LoVo (cell line): ENCODE results near the gene ALG8.

Experiments
- DNase-seq: peaks from one replicate; pipeline ENCODE4 v3.0.0-alpha.2; 2016; ENCODE audit warnings: low spot score

ALG8 gene

DNA sequence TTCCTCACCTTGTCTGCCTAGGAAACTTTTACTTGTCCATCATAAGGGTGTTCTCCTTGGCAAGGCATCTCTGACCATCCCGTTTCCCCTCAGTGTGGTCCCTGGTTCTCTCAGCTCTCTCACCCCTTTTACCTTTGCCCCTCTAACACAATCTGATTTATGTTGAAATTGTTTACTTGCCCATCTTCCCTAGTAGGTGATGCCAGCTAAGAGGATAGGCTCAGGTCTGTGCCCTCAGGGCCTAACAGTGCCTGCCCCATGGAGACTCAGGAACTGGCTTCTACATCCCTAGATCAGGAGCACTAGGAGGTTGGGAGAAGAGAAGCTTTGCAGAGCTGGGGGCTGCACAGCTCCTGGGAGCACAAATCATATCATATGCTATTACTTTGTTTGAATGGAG, 21.1 kb upstream of the ALG8 start:
- DNase-seq, result no peak

DNA sequence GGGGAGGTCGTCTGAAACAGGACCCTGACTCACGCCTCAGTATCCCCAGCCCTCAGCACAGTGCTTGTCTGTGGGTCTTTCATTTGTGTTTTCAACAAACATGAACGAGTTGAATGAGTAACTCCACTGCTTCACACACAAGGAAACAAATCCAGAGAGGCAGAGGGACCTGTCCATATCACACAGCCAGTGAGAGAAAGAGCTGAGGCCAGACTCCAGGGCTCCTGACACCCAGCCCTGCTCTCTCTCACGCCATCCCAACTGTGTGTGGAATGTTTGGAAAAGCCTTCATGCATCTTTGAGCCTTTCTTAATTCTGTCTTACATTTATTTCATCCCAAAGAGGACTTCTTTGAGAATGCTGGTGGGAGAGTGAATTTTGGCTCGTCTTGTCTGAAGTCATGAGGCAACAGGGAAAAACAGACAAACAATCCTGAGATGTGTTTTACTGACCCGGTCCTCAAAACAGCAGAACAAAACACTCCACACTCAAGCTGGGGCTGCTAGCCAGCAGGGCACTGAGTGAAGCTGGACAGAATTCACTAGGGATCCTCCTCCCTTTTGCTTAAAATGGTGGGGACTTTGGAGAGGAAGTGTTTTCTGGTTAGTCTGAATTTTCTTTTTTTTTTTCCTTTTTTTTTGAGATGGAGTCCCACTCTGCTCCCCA, 19.7 kb upstream of the ALG8 start:
- no peak for DNase-seq

DNA sequence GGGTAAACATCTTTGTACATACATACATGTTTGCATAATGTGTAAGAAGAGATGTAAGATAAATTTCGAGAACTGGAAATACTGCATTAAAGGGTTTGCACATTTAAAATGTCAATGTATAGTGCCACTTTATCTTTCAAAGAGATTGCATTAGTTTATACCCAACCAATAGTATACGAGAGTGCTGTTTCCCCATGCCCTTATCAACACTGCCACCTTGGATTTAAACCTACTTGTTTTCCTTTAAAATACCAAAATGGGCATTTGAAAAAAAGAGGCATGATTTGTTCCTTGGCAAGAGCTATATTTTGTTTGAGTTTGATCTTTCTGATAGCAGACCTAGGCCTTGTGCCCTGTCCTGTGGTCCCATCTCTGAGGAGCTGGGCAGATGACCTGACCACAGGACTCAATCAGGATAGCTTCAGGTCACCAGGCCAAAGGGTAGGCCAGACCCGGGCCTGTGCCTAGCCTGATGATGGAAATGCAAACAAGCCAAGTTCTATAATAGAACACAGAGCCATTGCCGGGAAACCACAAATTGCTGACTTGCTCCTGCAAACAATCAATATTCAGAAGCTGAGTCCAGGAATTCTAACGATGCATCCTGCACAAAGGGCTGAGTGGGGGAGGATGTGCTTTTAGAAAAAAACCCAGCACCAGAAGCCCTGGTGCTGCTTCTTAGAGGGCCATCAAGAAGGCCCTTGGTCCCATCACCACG, 16.9 kb upstream of the ALG8 start:
- no peak for DNase-seq

DNA sequence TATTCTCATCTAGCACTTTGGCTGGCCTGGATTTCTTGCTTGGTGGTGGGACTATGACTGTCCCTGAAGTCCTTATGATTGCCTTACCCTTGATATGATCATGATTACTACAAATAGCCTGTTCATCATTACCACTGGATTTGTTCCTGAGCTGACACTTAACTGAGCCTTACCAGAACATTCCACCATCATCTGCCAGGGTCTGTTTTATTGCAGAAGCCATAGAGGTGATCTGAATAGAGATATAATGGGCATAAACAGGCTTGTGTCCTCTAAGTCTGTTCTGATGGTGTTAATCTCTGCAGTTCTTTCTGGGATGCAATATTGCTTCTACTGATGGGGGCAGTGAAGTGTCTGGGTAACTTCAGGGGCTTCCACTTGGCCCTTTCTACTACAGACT, 12.4 kb upstream of the ALG8 start:
- no peak for DNase-seq

DNA sequence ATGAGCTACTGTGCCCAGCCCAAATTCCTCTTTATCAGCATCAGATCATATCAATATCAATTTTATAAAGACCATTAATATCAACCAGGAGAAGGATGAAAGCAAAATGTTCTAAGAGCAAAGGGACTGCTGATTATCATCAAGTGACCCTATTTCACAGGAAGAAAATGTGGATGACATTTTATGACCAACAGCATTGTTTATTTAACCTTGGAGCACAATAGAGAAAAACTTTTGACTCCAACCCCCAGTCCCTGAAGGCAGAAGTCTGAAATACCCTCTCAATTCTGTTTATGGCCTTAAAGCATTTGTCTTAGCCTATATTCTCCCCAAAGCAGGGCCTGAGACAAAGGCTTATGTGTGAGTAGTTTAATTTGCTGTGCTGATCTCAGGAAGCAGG, 11.3 kb upstream of the ALG8 start:
- DNase-seq, result no peak

DNA sequence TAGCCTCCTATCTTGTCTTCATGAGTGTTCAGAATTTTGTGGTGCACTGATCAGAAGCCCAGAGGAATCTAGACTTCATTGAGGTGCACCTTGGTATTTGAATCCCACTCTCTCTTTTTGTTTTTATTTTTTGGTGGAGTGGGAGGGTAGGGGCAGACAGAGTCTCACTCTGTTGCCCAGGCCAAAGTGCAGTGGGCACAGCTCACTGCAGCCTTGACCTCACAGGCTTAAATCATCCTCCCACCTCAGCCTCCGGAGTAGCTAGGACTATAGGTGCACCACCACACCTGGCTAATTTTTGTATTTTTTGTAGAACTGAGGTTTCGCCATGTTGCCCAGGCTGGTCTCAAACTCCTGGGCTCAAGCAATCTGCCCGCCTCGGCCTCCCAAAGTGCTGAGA, 10.9 kb upstream of the ALG8 start:
- no peak for DNase-seq

DNA sequence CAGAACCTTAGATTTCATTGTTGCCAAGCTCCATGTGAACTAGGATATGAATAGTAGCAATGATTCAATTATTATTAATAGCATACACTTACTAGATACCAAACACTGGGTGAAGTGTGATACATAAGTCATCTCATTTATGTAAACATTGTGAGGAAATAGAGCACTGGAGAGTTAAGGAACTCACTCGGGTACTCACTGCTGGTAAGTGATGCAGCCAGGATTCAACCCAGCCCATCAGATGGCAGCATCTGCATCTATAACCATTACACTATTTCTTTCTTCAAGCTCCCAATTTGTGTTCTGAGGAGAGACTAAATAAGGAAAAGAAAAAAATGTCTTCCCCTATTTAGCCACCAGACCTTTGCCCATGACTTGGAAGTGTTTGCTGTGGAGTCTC, 10.2 kb upstream of the ALG8 start:
- DNase-seq, result no peak

DNA sequence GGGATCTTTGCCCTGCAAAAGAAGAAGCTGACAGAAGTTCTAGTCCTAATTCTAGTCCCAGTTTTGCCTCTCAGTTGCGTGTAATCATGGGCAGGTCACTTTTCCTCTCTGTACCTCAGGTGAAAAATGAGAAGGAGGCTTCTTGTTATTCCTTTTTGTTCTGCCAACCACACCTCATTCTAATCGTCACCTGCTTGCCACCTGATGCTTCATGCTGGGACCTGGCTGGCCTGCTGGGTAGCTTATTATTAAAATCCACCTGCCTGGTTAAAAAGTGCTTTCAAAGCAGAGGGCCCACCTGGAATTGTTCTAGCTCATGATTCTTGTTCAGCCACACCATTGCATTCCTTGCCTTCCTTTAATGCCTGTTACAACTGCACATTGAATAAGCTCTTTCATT, 8.4 kb upstream of the ALG8 start:
- no peak for DNase-seq

DNA sequence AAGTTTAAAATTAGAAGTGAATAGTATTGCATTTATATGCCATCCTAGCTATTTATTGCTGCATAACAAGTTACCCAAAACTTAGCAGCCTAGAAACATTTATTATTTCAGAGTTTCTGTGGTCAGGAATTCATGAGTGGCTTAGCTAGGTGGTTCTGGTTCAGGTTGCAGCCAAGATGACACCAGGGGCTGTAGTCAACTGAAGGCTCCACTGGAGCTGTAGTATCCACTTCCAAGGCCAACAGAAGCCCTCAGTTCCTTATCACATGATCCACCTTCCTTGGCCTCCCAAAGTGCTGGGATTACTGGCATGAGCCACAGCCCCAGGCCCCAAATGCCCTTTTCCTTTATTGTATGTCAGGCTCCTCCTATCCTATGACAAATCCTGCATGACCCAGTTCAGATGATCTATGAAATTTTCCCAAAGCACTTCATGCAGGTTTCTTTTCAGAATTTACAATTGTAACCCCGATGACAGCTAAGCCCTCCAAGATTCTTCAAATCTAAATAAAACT, 6.1 kb upstream of the ALG8 start:
- DNase-seq, result no peak

DNA sequence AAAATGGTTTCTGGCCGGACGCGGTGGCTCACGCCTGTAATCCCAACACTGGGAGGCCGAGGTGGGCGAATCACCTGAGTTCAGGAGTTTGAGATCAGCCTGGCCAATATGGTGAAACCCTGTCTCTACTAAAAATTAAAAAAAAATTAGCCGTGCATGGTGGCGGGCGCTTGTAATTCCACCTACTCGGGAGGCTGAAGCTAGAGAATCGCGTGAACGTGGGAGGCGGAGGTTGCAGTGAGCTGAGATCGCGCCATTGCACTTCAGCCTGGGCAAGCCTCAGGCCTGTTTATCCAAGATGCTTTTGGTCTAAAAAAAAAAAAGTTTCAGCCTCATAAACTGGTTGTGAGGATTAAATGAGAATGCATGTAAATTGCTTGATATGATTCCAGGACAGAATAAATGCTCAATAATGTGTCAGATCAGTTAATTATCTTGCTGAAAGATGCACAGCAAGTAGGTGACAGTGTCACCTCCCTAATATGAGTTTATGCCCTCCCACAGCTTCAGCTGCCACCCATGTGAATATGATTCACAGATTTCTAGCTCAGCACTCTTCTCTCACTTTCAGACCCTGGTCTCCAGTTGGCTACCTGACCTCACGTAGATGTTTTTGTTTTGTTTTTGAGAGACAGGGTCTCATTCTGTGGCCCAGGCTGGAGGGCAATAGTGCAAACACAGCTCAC, 1.1 kb upstream of the ALG8 start:
- DNase-seq, result no peak

DNA sequence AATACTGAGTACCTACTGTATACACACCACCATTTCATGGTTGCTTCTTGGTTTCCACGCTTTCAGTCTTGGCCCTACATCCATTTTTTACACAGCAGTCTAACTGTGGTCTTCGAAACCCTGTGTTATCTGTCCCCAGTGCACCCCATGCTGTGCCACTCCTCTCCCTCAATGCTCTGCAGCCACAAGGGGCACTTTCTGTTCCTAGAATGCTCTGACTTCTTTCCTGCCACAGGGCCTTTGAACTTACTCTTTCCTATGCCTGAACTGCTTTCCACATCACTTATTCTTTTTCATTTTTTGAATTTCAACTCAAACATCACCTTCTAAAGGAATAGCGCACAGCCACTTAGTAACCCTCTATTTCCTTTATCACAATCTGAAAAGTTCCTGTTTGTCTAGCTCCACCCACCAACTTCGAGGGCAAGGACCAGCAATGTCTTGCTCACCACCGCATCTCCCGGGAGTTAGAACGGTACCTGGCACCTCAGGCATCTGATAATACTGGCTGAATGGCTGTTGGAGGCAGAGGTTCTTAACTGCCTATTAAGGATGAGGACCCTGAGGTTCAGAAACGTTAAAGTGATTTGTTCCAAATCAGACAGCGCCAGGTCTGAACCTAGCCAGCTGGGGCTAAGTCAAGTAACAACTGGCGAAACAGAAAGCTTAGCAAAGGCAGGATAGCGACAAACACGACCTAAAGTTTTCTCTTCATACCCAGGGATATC, 568 bp downstream of the ALG8 start:
- DNase-seq, result peak; percentile 25

DNA sequence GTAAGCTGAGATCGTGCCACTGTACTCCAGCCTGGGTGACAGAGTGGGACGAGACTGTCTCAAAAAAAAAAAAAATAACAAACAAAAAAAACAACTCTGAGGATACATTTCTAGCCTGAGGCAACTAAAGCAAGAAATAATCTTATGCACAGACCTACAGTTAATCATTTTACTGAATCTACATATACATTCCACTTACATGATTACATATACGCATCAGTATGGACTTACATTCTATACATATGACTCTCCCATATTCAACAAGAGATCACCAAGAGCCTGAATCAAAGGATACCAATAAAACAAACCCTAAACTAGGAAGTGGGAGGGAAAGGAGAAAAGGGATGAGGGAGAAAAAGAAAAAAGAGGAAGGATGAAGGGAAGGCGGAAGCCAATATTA, 1.1 kb downstream of the ALG8 start:
- DNase-seq, result no peak

DNA sequence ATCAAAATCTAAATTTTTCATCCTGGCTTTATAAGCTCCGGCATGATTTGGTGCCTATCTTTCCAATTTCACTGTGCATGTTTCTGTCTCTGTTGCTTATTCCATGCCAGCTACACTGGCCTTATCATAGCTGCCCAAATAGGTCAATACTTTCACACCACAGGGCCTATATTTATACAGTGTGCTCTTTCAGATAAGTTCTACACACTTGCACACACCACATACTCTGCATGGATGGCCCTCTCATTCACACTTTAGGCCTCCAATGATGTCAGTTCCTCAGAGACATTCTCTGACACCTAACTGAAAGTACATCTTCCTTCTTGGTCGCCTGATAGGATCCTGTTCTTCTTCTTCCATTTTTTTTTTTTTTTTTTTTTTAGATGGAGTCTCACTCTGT, 7.0 kb downstream of the ALG8 start:
- no peak for DNase-seq

DNA sequence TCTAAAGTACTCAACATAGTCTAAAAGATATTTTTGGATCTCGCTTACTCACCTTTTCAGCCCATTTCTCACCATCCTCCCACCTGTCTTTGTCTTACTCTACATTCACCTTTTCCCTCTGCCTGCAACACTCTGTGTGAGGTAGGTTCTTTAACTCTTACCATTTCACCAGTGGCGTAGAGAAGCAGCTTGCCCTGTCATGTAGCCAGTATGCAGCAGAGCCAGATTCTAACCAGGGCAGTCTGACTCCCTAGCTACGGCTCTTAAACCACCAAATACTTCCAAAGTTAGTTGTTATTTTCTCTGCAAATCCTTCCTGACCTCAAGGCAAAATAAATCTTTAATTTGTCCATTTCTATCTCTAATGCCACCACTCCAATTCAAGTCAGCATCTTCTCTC, 7.5 kb downstream of the ALG8 start:
- no peak for DNase-seq

DNA sequence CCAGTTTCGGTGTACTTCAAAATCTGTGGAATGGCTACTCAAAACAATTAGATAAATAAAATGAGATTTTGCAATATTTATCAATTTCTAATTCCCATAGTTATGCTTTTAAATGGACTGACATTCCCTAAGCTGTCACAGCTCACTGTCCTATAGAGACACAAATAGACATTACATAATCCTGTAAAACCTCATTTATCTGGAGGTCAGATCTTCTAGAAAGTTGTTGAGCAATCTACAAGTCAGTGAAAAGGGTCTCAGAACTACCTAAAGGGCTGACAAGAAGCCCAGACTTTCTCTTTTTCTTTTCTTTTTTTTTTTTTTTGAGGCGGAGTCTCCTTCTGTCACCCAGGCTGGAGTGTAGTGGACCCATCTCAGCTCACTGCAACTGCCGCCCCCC, 12.0 kb downstream of the ALG8 start:
- DNase-seq, result no peak

DNA sequence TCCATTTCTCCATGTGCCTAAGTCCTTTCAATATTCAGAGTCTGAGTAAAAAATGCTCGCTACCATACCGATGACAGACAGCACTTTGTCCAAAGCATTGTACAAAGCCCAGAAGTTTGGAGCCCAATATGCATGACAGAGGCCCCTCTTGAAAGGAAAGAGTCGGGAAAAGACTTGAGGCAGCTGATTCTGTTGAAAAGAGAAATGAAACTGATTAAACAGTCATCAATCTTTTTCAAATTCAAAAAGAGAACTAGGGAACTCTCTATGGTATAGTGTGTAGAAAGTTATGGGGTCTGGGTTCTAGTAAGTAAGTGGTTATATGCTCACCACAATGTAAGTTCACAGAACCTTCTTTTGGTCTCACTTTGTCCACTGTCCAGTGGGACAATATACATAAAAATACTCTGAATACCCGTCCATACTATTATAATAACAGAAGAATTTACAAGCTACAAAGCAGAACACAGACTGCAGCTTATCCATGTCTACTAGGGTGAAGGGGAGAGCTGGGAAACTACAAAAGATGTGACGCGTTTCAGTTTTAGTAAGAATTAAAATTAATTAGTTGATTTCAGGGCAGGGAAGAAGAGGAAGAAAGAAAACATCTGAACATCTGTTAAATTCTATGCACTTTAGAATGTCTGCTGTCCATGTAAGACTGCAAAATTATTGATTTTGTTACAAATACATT, 26.7 kb downstream of the ALG8 start:
- no peak for DNase-seq

DNA sequence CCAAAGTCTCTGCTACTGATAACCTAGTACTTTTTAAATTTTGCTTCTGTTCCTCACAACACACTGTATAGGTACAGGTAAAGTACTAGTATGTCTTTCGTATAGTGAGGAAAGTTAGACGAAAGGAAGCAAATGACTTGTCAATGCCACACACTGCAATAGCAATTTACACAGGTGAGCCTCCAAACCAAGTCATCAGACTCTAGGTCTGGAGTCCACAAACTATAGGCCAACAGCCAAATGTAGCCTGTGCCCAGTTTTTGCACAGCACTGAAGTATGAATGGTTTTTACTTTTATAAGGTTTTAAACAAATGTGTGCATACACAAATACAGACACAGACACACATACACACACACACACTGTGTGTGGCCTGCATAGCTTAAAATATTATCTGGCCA, 28.1 kb downstream of the ALG8 start:
- DNase-seq, result no peak

DNA sequence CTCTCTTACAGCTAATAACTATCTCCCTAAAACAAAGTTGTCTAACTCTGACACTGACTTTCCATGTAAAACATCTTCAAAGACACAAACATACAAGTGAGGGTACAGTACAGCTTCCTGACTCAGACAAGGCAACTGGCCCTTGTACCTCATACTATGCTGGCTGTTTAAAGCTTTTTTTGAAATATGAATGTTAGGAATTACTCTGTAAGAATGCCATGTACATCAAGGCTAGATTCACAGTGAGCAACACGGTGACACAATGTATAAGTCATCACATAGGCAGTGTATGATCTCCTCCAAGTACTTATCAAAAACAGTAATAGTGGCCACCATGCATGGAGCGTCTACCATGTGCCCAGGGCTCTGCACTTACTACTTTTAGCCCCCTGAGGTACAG, 28.6 kb downstream of the ALG8 start:
- DNase-seq, result no peak

DNA sequence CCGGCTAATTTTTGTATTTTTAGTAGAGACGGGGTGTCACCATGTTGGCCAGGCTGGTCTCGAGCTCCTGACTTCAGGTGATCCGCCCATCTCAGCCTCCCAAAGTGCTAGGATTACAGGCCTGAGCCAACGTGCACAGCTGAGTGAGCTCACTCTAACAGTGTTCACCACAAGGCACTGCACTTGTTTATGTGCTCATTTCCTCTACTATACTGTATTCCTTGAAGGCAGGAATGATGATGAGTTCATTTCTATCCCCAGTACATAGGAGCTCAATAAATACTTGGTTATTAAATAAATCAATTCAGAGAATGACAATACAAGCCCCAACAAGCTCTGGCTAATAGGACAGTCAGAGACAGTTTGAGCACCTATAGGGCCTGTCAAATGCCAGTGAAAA, 29.1 kb downstream of the ALG8 start:
- DNase-seq, result no peak

DNA sequence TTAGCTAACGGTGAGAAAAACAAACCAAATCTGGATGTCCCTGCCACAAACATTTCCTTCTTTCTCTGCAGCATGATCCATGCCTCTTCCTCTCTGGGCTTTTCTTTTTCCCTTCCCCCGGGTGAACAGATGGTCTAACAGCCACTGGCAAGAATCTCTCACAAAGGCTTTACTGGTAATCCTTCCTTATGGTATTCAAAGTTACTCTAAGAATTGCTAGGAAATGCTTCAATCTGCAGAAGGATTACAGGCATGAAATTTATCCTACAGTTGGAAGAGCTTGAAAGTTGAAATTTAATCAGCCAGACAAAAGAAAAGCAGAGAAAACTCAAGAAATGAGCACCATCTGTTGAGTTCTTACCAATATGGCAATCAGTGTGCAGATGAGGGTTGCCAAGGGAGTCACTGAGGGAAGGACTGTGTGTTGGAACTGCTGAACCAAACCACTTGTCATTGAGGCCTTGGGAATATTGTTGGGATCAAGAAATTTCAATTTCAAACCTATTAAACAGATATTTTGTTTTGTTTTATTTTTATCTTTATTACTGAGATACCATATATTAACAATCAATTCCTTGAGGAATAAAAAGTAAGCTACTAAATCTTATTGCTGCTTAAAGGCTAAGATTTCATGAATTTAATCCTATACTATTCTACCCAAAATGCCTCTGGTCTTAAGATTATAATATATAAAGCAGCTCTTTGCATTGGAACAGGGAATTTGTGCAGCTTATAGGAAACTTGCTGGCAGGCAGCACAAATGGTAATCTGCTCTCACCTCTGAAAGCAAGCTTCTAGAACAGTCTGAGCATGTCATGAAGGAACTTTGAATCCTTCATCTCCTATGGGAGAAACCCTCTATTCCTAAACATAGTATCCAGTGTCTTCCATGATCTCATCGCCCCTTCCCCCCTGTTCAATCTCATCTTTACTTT, 30.1 kb downstream of the ALG8 start:
- no peak for DNase-seq
